Nephron (organoid): ENCODE data around the gene PROX1.
A peak's percentile ranks its signal among the peaks of the same experiment; 100 is the strongest.

ENCODE experiments used
- H3K27ac Mint-ChIP-seq, 3 experiments: 2 replicates each; pipeline ENCODE4 v1.8.0; 2020; ENCODE audit warnings: mixed read lengths in 3 of 3, mild to moderate bottlenecking in 2 of 3, moderate library complexity in 1 of 3
- H3K27me3 Mint-ChIP-seq: 2 replicates; pipeline ENCODE4 v1.8.0; 2021; ENCODE audit warnings: low read depth, mild to moderate bottlenecking, moderate library complexity, mixed read lengths
- H3K36me3 Mint-ChIP-seq: 2 replicates; pipeline ENCODE4 v1.8.0; 2020; ENCODE audit warnings: low read depth, mixed read lengths
- H3K4me1 Mint-ChIP-seq: 2 replicates; pipeline ENCODE4 v1.8.0; 2020; ENCODE audit warnings: mixed read lengths
- H3K4me3 Mint-ChIP-seq, 3 experiments: 2 replicates each; pipeline ENCODE4 v1.8.0; 2020; ENCODE audit warnings: mild to moderate bottlenecking in 3 of 3, mixed read lengths in 3 of 3, moderate library complexity in 2 of 3
- H3K9me3 Mint-ChIP-seq: 2 replicates; pipeline ENCODE4 v1.8.0; 2020; ENCODE audit warnings: mixed read lengths
- CTCF ChIP-seq, 3 experiments: fragments of 200-600 bp; sonication (generic); IDR thresholded peaks; one replicate each; pipeline ENCODE4 v1.5.0; 2021; ENCODE audit warnings: antibody characterized with exemption in 3 of 3; ENCODE audit not compliant: unreplicated experiment in 3 of 3

PROX1 gene

GRCh38 chr1:213976665-213977485 is 10.9 kb upstream of the PROX1 start:
- peaks cover 16% of the 10 kb centered on the region for H3K4me1 Mint-ChIP-seq
- no peak for TF ChIP-seq CTCF (IDR thresholded peaks at IDR 0.05; ENCODE audit: unreplicated experiment in 3 of 3)
- H3K9me3 Mint-ChIP-seq: no peaks in the 10 kb centered on the region
- H3K27me3 Mint-ChIP-seq: peaks cover 55% of the 10 kb centered on the region
- no peak overlapping the region for H3K4me3 Mint-ChIP-seq
- no peaks in the 10 kb centered on the region for H3K36me3 Mint-ChIP-seq
- H3K27ac Mint-ChIP-seq: peak overlapping the region; percentile 62 to 70 (median 65)

GRCh38 chr1:213977486-213977842 is 10.3 kb upstream of the PROX1 start:
- Mint-ChIP-seq H3K9me3 (no peaks in the 10 kb centered on the region), H3K27me3 (peaks cover 61% of the 10 kb centered on the region), H3K4me1 (peaks cover 21% of the 10 kb centered on the region), H3K27ac (peak overlapping the region in 1 of 3 experiments; percentile 70), H3K36me3 (no peaks in the 10 kb centered on the region), H3K4me3 (no peak overlapping the region)
- no peak for TF ChIP-seq CTCF (IDR thresholded peaks at IDR 0.05; ENCODE audit: unreplicated experiment in 3 of 3)

GRCh38 chr1:213977909-213978308 is 9.9 kb upstream of the PROX1 start:
- Mint-ChIP-seq H3K9me3 (no peaks in the 10 kb centered on the region), H3K27ac (peak overlapping the region in 1 of 3 experiments; percentile 21), H3K27me3 (peaks cover 63% of the 10 kb centered on the region), H3K4me3 (peak overlapping the region in 1 of 3 experiments; percentile 51), H3K4me1 (peaks cover 22% of the 10 kb centered on the region), H3K36me3 (no peaks in the 10 kb centered on the region)
- TF ChIP-seq CTCF (IDR thresholded peaks at IDR 0.05; ENCODE audit: unreplicated experiment in 3 of 3): no peak

- peaks cover 35% of the 10 kb centered on the region for H3K4me1 Mint-ChIP-seq
These were observed 7.8 kb upstream of the PROX1 start for GRCh38 chr1:213979751-213980586.

GRCh38 chr1:213980906-213981305 is 6.9 kb upstream of the PROX1 start:
- Mint-ChIP-seq H3K27me3 (peaks cover 93% of the 10 kb centered on the region), H3K9me3 (no peaks in the 10 kb centered on the region), H3K36me3 (no peaks in the 10 kb centered on the region), H3K27ac (no peak overlapping the region), H3K4me3 (peak overlapping the region; percentile 10 to 52 (median 12)), H3K4me1 (peaks cover 38% of the 10 kb centered on the region)
- TF ChIP-seq CTCF (IDR thresholded peaks at IDR 0.05; ENCODE audit: unreplicated experiment in 3 of 3): no peak

More at GRCh38 chr1:213979751-213980586, 7.8 kb upstream of the PROX1 start:
- Mint-ChIP-seq H3K9me3 (no peaks in the 10 kb centered on the region), H3K27ac (no peak overlapping the region), H3K27me3 (peaks cover 84% of the 10 kb centered on the region), H3K36me3 (no peaks in the 10 kb centered on the region), H3K4me3 (peak overlapping the region; percentile 46 to 71 (median 49))
- peak in 1 of 3 experiments; percentile 17 for TF ChIP-seq CTCF (IDR thresholded peaks at IDR 0.05; ENCODE audit: unreplicated experiment in 3 of 3)
